ELF-1 (cell line): ENCODE results near the gene TRIM4.
"Not testable (repeated sequence)": the region's sequence is repeated elsewhere in the genome, so short reads cannot be mapped to it uniquely, and the experiment has no call there.

Experiments used
- DNase-seq: peaks from one replicate; pipeline ENCODE4 v3.0.0-alpha.2; 2016; ENCODE audit warnings: low read depth, low spot score

Gene TRIM4

DNA sequence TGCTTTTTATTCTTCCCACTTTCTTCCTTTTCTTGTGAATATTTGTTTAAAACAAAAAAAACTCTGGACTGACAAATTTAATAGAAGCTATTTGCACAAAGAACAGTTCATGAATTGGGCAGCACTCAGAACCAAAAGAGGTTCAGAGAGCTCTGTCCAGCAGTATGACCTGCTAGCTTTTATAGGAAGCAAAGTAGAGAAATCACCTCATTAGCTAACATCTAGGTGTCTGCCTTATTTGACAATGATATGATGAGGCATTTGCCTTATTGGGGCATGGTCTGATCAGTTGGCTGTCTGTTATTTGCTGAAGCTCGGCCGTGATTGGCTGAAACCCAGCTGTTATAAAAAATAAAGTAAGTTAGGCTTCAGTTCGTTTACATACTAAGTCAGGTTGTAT lies 819 bp upstream of the TRIM4 start:
- DNase-seq, result no peak

DNA sequence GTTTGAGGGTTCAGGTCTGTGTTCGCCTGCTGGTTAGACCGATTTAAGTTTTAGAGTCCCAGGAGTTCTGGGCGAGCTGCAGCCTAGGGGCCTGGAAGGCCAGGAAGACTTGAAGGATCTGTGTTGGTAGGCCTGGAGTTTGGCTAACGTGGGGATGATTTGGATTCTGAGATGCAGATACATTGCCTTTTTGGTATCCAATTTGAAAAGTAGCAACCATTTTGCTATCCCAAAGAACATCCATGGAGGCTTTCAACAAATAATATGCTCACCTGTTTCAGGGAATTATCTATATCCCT lies 433 bp upstream of the TRIM4 start:
- DNase-seq, result no peak

DNA sequence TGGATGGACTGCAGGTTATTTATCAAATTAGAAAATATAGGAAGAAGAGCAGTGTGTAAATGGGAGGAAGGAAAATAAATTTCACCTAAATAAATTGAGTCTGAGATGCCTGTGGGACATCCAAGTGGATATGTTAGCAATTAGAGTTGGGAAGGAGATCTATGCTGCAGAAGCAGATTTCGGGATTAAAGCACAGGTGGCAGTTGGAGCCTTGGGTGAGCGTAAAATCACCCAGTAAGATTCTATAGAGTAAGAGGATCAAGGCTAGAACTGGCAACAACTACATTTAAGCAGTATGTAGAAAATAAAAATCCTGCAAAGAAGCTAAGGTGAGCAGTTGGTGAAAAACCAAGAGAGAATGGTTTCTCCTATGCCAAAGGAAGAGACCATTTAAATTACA lies 8.4 kb downstream of the TRIM4 start:
- no peak for DNase-seq

DNA sequence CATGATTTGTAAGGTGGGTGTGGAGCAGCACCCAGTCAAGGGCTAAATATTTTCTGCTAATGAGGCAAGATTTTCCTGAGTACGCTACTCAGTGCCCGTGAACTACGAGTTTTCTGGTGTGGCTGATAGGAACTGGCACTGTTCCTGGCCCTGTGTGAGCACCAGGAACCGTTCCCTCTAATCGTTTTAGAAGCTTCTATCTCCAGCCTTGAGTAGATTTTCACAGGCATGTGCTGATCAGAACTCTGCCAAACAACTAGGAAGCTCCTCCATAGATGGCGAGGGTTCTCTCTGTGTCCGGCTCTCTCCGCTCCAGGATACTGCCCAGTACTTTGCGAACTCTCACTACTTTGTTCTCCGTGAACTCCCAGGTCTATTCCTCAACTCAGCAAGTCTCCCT lies 17.7 kb downstream of the TRIM4 start:
- no peak for DNase-seq

DNA sequence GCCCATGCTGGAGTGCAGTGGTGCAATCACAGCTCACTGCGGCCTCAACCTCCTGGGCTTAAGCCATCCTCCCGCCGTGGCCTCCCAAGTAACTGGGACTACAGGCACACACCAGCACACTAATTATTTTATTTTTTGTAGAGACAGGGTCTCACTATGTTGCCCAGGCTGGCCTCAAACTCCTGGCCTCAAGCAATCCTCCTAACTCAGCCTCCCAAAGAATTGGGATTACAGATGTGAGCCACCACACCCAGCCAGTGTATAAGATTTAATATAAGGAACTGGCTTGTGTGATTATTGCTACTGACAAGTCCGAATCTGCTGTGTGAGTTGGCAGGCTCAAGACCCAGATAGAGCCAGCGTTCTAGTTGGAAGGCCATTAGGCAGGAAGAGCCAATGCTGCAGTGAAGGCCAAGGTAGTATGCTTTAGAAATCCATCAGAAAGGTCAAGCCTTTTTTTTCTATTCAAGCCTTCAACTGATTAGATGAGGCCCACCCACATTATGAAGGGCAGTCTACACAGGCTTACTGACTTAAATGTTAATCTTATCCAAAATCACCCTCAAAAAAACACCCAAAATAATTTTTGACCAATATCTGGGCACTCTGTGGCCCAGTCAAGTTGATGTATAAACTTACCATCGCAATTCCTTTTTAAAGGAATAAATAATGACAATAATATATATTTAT lies 19.4 kb downstream of the TRIM4 start:
- no peak for DNase-seq

DNA sequence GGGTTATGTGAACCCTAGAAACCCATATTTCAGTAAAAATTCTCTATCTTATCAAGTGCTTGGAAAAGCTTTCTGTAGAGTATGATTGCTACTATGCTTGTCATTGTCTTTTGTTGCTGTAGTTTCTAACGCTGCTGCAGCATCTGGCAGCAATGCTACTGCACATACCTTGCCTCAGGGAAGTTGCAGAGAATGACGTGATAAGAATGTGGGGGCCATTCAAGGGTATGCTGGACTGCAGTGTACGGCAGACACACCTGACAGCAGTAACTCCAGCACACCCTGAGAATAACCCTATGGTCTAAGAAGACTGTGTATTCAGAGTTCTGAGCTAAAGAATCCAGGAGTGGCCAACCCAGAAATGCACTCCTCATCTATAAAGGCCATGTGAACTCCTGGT lies 20.5 kb downstream of the TRIM4 start:
- peak; percentile 45 for DNase-seq

DNA sequence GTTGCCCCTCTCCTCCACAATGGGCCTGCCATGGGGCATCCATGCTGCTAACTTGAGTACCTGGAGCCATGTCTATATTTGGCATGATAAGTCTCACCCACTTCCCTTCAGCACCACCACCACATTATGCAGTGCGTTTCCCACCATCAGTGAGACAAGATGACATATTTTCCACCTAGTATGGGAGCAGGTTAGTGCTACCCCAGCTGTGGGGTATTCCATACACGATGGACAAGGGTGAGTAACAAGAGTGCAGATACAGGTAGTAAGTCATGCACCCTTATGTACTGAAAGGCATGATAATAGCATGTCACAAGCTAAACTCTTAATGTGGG lies 21.3 kb downstream of the TRIM4 start:
- no peak for DNase-seq

DNA sequence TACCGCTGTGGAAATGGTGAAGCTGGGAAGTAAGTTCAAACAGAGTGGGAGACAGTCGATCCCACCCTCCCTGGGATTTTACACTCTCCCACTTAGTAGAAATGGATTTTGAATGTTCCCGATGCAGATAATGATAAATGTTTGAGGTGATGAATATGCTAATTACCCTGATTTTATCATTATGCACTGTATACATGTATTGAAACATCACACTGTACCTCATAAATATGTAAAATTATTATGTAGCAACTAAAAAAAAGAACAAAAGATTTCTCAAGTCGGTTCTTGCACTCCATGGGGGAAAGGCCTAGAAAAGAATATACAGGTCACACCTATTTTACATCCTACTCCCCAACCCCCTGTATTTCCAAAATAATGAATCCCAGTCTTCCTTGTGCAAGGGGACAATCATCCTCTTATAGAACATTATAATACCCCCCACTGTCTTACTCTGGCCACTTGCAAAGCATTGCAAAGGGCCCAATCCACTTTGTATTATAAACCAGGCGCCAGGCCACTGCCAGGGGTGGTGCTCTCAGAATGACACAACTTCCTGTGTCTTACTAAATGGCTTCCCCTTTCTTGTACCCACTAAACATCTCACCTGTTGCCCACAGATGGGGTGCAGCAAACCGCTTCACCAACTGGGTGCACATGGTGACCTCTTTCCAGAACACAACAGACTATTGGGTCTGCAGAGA lies 21.9 kb downstream of the TRIM4 start:
- no peak for DNase-seq

DNA sequence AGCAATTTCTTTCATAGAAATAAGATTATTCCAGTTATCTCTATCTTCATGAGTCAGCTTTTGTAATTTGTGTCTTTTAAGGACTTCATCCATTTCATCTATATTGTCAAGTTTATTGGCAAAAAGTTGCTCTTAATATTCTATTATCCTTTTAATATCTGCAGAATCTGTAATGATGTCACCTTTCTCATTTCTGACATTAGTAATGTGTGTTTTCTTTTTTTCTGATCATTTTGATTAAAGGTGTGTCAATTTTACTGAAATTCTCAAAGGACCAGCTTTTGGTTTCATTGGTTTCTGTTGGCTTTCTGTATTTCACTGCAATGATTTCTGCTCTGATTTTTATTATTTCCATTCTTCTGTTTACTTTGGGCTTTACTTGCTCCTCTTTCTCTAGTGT lies 24.6 kb downstream of the TRIM4 start:
- DNase-seq, result no peak

DNA sequence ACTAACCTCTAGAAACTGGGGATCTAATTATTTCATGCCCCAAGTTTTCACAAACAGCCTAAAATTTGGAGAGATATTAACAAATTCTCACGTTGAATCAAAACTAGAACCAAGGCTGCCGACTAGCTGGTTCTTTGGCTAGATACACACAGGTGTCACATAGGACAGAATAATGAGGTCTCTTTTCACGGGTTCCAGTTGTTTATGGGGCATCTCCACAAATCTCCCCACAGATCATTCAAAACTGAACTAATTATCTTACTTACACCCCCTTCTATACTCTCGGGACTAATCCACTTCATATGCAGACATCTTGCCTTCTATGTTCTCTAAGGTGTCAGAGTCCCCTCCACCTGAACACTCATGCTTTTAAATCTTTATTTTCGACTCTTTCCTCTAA lies 26.1 kb downstream of the TRIM4 start:
- no peak for DNase-seq

DNA sequence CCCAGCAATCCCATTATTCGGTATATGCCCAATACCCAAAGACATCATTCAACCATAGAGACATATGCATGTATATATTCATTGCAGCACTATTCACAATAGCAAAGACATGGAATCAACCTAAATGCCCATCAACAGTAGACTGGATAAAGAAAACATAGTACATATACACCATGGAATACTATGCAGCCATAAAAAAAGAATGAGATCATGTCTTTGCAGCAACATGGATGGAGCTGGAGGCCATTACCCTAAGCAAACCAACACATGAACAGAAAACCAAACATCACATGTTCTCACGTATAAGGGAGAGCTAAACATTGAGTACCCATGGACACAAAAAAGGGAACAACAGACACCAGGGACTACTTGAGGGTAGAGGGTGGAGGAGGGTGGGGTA lies 29.0 kb downstream of the TRIM4 start:
- DNase-seq, result not testable (repeated sequence)

DNA sequence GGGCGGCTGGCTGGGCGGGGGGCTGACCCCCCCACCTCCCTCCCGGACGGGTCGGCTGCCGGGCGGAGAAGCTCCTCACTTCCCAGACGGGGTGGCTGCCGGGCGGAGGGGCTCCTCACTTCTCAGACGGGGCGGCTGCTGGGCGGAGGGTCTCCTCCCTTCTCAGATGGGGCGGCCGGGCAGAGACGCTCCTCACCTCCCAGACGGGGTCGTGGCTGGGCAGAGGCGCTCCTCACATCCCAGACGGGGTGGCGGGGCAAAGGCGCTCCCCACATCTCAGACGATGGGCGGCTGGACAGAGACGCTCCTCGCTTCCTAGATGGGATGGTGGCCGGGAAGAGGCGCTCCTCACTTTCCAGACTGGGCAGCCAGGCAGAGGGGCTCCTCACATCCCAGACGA lies 31.0 kb downstream of the TRIM4 start:
- DNase-seq, result not testable (repeated sequence)

DNA sequence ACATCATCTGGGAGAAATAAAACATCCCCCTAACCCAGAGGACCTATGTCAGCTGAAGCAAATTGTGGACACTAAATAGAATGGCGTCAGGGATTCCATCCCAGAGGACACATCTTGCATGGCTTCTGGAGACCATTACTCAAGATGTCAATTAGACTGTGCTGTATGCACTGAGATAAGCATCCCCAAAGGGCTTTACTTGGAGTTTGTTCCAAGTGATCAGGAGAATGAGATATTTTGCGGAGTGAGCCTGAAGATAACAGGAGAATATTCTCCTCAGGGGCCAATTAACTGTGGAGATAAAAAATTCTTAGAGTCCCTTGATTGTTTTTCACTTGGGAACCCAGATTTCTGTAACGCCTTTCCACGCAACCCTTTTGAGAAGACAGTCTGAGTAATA lies 38.0 kb downstream of the TRIM4 start:
- no peak for DNase-seq

DNA sequence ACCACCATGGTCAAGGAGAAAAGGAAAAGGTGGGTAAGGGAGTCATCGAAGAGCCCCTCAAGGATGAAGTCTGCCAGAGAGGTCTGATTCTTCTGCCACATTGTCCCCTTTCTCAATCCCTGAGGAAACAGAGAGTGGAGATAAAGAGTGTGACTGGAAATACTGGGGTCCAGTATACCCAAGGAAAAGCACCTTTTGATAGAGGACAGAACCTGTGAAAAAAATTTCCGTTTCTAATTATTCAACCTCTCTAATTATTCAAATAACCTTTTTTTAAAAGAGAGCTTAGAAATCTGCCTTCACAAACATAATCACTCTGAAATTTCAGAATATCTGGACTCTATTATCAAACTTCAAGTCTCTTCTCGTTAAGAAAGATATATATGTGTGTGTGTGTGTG lies 42.4 kb downstream of the TRIM4 start, which contains the start of gene OR2AE1:
Gene OR2AE1, minus strand, starts transcription at position 101 of the 400 bp plus-strand sequence. Its CDS starts 0 bp downstream, at position 101.
- DNase-seq, result no peak

DNA sequence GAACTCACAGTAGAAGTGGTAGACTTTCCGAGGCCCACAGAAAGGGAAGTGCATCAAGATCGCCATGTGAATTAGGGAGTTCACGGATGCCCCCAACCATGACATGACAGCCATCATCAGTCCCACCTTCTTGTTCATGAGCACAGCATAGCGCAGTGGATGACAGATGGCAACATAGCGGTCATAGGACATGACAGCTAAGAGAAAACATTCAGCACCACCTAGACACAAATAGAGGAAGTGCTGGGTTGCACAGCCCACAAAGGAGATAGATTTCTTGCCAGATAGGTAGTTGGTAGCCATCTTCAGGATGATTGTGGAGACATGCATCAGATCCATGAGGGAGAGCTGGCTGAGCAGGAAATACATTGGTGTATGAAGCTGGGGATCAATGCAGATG lies 42.8 kb downstream of the TRIM4 start:
- no peak for DNase-seq

DNA sequence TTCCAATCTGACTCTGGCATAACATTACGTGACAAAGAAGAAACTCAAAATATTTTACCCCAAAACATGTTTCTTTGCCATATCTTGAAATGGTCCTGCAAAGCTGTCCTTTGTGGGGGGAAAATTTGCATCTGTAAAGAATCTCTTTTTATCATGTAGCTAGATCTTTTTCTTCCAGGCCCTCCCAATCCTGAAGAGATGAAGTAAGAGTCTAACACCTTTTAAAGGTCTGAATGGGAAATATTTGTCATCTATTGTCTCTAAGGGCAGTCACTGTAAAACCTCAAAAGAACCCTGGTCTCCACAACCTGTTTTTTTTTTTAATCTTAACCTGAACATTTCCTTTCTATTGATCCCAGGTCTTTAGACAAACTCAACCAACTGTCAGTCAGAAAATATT lies 51.1 kb downstream of the TRIM4 start:
- DNase-seq, result no peak

DNA sequence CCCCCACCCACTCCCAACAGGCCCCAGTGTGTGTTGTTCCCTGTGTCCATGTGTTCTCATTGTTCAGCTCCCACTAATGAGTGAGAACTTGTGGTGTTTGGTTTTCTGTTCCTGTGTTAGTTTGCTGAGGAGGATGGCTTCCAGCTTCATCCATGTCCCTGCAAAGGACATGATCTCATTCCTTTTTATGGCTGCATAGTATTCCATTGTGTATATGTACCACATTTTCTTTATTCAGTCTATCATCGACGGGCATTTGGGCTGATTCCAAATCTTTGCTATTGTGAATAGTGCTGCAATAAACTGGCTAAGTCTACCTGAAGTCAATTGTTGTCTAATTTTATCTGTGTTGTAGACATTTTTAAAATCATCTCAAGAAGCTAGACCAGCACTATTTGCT lies 51.9 kb downstream of the TRIM4 start:
- DNase-seq, result not testable (repeated sequence)

DNA sequence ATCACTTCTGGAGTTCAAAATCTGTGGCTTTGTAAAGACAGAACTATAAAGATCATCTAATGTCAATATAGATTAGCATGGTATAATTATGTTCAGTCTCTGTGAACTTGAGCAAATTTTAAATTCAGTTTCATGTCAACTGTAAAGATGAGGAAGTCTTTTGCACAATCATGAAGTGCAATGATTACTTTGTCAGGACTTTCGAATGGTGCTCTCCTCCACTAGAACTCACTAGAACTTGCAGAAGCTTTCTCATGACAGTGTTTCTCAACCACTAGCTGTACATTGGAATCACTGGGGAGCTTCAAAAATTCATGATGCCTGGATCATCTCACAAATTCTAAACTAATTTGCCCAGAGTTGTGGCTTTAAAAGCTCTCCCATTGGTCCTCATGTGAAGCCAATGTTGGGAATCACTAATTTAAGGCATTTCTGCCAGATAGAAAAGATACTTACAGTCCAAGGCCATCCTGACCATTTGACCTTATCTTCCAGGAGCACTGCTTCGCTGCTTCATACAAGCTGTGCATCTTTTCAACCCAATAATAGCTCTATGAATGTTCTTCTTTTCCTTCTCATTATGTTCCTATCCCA lies 55.4 kb downstream of the TRIM4 start:
- DNase-seq, result no peak

DNA sequence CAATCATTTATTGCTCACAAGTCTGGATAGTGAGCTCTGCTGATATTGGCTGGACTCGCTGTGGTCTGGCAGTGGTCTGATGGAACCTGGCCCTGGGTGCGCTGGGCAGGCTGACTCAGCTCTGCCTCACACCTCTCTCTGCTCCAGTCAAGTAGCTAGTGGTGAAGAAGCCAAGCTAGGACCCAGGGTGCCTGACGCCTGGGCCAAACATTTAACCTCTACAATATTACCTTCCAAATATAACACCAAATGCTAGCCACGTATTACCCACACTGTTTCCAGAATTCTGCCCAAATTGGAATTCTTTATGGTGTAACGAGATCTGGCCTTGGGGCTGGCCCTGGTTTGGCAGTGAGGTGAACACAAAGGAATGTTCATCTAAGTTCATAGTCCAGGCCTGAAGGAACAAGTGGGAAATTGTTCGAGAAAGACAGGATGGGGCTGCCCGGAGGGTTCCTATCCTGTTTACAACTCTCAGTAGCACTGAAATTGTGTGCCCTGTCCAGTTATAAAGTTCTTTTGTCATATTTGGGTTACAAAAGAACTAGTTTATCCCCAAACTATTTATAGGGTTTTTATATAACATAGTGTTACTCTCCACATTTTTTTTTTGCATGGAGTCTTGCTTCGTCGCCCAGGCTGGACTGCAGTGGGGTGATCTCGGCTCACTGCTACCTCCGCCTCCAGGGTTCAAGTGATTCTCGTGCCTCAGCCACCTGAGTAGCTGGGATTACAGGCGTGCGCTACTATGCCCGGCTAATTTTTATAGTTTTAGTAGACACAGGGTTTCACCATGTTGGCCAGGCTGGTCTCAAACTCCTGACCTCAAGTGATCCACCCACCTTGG lies 58.8 kb downstream of the TRIM4 start:
- peak; percentile 15 for DNase-seq

DNA sequence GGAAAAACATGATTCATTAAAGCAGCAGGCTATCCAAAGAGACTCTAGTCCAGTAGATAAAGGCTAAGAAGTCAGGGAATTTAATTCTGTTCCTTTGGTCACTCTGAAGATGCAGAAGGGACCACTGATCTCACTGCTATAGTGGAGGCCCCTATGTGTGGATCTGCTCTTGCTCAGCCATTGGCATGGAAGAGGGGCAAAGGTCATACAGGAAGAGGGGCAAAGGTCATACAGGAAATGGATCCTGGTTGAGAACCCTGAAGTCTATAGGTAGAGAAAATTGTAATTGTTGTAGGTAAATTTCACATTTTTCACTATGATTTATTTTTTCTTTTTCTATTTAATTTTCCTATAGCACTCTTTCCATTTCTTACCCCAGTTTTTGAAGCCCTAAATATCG lies 64.1 kb downstream of the TRIM4 start:
- DNase-seq, result no peak

DNA sequence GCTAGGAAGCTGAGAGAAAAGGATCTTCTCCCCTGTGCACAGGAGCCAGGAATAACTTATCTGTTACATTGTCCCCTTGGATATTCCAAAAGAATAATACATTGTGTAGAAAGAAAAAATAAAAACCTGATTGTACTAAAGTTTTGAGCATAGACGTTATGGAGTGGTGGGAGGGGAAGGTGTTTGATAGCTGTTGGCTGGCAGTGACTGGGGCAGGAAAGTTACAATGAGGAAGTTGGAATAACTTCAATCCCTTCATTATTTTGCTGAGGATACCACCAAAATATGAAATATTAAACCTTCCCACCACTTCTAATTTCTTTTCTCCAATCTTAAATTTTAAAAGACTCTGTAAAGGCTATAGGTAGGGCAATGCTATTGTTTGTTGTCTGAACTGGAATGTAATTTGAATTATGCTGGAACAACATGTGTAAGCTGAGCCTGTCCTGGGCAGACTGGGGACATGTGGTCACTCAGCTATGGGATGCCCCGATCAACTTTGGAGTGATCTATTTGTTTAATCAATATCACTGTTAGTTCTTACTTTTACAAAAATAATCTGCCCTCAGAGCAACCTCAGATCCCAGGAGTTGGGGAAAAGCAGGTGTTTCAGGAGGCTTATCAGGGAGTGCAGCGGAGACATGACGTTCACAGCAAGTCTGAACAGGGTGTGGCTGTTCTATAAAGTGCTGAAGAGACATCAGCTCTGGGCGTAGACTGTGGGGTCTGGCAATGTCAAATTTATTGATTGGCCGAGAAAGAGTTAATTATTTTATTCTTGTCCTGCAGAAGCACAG lies 70.7 kb downstream of the TRIM4 start:
- no peak for DNase-seq

DNA sequence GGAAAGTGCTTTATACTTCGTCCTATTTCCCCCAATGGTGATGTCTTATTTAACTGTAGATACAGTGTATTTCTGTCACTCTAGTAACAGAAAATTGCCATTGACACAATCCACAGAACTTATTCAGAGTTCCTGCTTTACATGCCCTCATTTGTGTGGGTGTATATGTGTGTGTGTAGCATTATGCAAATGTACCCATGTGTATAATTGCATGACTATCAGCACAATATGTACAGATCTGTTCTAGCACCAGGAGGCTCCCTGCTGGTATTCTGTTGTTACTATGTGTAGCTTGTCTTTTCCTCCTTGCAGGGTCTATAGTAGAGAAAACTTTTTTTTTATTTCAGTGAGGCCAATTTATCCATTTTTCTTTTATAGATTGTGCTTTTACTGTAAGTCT lies 75.0 kb downstream of the TRIM4 start:
- no peak for DNase-seq
